IMR-90 (cell line): Measurements from ENCODE around the gene CDH23.

Source experiments
- MAFK ChIP-seq: IDR thresholded peaks from 2 replicates; pipeline ENCODE4 v1.6.1; 2012; ENCODE audit warnings: low read depth, low read length, improper control_type of control experiment
- MAZ ChIP-seq: IDR thresholded peaks from 2 replicates; pipeline ENCODE4 v1.6.1; 2012; ENCODE audit warnings: low read depth, mild to moderate bottlenecking, low read length, improper control_type of control experiment, moderate library complexity, borderline replicate concordance
- MXI1 ChIP-seq: IDR thresholded peaks from 2 replicates; pipeline ENCODE4 v1.6.1; 2012; ENCODE audit warnings: low read depth, mild to moderate bottlenecking, low read length, moderate library complexity, borderline replicate concordance
- POLR2A ChIP-seq: IDR thresholded peaks from 2 replicates; pipeline ENCODE4 v1.6.1; 2012; ENCODE audit warnings: mild to moderate bottlenecking, low read depth, low read length
- RAD21 ChIP-seq: IDR thresholded peaks from 2 replicates; pipeline ENCODE4 v1.6.1; 2012; ENCODE audit warnings: low read length, improper control_type of control experiment
- RCOR1 ChIP-seq: IDR thresholded peaks from 2 replicates; pipeline ENCODE4 v1.6.1; 2012; ENCODE audit warnings: mild to moderate bottlenecking, low read length, improper control_type of control experiment; ENCODE audit not compliant: insufficient replicate concordance
- SMC3 ChIP-seq: fragments of 150-350 bp; IDR thresholded peaks from 2 replicates; pipeline ENCODE4 v1.6.1; 2016; ENCODE audit warnings: low read depth, mild to moderate bottlenecking, antibody characterized with exemption, low read length, moderate library complexity
- USF2 ChIP-seq: fragments of 150-350 bp; IDR thresholded peaks from 2 replicates; pipeline ENCODE4 v1.6.1; 2017; ENCODE audit warnings: mild to moderate bottlenecking, antibody characterized with exemption, low read length, low read depth
- TF ChIP-seq, protein P1 (sequence below): conservative IDR thresholded peaks from 2 replicates; pipeline ENCODE4 v1.5.1; 2012; ENCODE audit warnings: mild to moderate bottlenecking, low read depth, low read length, improper control_type of control experiment
- TF ChIP-seq, protein P2 (sequence below): fragments of 150-350 bp; IDR thresholded peaks from 2 replicates; pipeline ENCODE4 v1.6.1; 2016; ENCODE audit warnings: low read depth, mild to moderate bottlenecking, low read length, moderate library complexity, borderline replicate concordance

GRCh38 chr10:71562904-71563303 lies 166.2 kb downstream of the CDH23 start:
- TF ChIP-seq MXI1: no peak
- TF ChIP-seq, protein P1, sequence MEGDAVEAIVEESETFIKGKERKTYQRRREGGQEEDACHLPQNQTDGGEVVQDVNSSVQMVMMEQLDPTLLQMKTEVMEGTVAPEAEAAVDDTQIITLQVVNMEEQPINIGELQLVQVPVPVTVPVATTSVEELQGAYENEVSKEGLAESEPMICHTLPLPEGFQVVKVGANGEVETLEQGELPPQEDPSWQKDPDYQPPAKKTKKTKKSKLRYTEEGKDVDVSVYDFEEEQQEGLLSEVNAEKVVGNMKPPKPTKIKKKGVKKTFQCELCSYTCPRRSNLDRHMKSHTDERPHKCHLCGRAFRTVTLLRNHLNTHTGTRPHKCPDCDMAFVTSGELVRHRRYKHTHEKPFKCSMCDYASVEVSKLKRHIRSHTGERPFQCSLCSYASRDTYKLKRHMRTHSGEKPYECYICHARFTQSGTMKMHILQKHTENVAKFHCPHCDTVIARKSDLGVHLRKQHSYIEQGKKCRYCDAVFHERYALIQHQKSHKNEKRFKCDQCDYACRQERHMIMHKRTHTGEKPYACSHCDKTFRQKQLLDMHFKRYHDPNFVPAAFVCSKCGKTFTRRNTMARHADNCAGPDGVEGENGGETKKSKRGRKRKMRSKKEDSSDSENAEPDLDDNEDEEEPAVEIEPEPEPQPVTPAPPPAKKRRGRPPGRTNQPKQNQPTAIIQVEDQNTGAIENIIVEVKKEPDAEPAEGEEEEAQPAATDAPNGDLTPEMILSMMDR: no peak
- TF ChIP-seq MAFK: no peak
- TF ChIP-seq POLR2A: no peak
- no peak for TF ChIP-seq SMC3
- no peak for TF ChIP-seq USF2
- no peak for TF ChIP-seq RAD21
- TF ChIP-seq MAZ: no peak
- no peak for TF ChIP-seq RCOR1
- TF ChIP-seq, protein P2, sequence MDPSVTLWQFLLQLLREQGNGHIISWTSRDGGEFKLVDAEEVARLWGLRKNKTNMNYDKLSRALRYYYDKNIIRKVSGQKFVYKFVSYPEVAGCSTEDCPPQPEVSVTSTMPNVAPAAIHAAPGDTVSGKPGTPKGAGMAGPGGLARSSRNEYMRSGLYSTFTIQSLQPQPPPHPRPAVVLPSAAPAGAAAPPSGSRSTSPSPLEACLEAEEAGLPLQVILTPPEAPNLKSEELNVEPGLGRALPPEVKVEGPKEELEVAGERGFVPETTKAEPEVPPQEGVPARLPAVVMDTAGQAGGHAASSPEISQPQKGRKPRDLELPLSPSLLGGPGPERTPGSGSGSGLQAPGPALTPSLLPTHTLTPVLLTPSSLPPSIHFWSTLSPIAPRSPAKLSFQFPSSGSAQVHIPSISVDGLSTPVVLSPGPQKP: no peak
